Neural cell (in vitro differentiated cells): ENCODE data around the gene RYR2. TPM values are rescaled to one million over a fixed set of nuclear protein-coding genes. Genes with fewer than 3 reads are reported as not detected.

Experiments used
- H2AFZ ChIP-seq: fragments of 200-600, 300-800 bp; sonication (generic), shearing (Covaris generic); 2 replicates; pipeline ENCODE4 v1.6.0; 2014; ENCODE audit warnings: low read depth, mild to moderate bottlenecking, antibody characterized with exemption, low read length, moderate library complexity
- H3F3A ChIP-seq: fragments of 200-600 bp; shearing (Covaris generic); 2 replicates; pipeline ENCODE4 v1.6.1; 2016; ENCODE audit warnings: mild to moderate bottlenecking, moderate library complexity, mixed read lengths, antibody characterized with exemption, low read length; ENCODE audit not compliant: insufficient read depth, poor library complexity, severe bottlenecking
- H3K27ac ChIP-seq: fragments of 200-600, 300-800 bp; sonication (generic), shearing (Covaris generic); 2 replicates; pipeline ENCODE4 v1.5.1; 2014; ENCODE audit warnings: mild to moderate bottlenecking, low read length, moderate library complexity
- H3K27me3 ChIP-seq: fragments of 300-800, 200-600 bp; sonication (generic), shearing (Covaris generic); 2 replicates; pipeline ENCODE4 v1.6.0; 2014; ENCODE audit warnings: mild to moderate bottlenecking, low read depth, low read length, moderate library complexity; ENCODE audit not compliant: insufficient read depth
- H3K36me3 ChIP-seq: fragments of 300-800, 200-600 bp; sonication (generic), shearing (Covaris generic); 2 replicates; pipeline ENCODE4 v1.5.1; 2014; ENCODE audit warnings: mild to moderate bottlenecking, antibody characterized with exemption, low read length, moderate library complexity; ENCODE audit not compliant: insufficient read depth
- H3K4me2 ChIP-seq: fragments of 300-800, 200-600 bp; sonication (generic), shearing (Covaris generic); 2 replicates; pipeline ENCODE4 v1.6.0; 2014; ENCODE audit warnings: mild to moderate bottlenecking, low read length
- H3K4me3 ChIP-seq: fragments of 300-800, 200-600 bp; sonication (generic), shearing (Covaris generic); 2 replicates; pipeline ENCODE4 v1.5.1; 2014; ENCODE audit warnings: mild to moderate bottlenecking, low read length, moderate library complexity
- H3K79me2 ChIP-seq: fragments of 200-600 bp; shearing (Covaris generic); replicated peaks from 2 replicates; pipeline ENCODE4 v1.6.0; 2014; ENCODE audit warnings: mild to moderate bottlenecking, low read length, moderate library complexity; ENCODE audit not compliant: insufficient read depth
- H3K9ac ChIP-seq: fragments of 300-800, 200-600 bp; sonication (generic), shearing (Covaris generic); 2 replicates; pipeline ENCODE4 v1.6.1; 2016; ENCODE audit warnings: mild to moderate bottlenecking, low read length, mixed read lengths
- H3K9me2 ChIP-seq: fragments of 200-600 bp; shearing (Covaris generic); 2 replicates; pipeline ENCODE4 v1.6.1; 2016; ENCODE audit warnings: mild to moderate bottlenecking, low read length, mixed read lengths; ENCODE audit not compliant: insufficient read depth
- H3K9me3 ChIP-seq: fragments of 200-600, 300-800 bp; sonication (generic), shearing (Covaris generic); 2 replicates; pipeline ENCODE4 v1.6.1; 2016; ENCODE audit warnings: mild to moderate bottlenecking, mixed run types, low read length, moderate library complexity, mixed read lengths
- H4K20me1 ChIP-seq: fragments of 200-600 bp; shearing (Covaris generic); 2 replicates; pipeline ENCODE4 v1.6.1; 2016; ENCODE audit warnings: mild to moderate bottlenecking, mixed run types; ENCODE audit not compliant: insufficient read depth
- CTCF ChIP-seq: fragments of 450-650 bp; IDR thresholded peaks from 2 replicates; pipeline ENCODE4 v1.5.1; 2014; ENCODE audit warnings: antibody characterized with exemption, mild to moderate bottlenecking, moderate library complexity; ENCODE audit not compliant: poor library complexity, severe bottlenecking
- EP300 ChIP-seq: fragments of 450-650 bp; conservative IDR thresholded peaks from 2 replicates; pipeline ENCODE4 v1.6.1; 2014; ENCODE audit warnings: antibody characterized with exemption, mild to moderate bottlenecking, moderate library complexity; ENCODE audit not compliant: poor library complexity, severe bottlenecking
- MXI1 ChIP-seq: fragments of 450-650 bp; conservative IDR thresholded peaks from 2 replicates; pipeline ENCODE4 v1.6.1; 2014; ENCODE audit warnings: antibody characterized with exemption, mild to moderate bottlenecking; ENCODE audit not compliant: poor library complexity, severe bottlenecking
- POLR2AphosphoS5 ChIP-seq: IDR thresholded peaks from 2 replicates; pipeline ENCODE4 v1.6.1; 2012
- RAD21 ChIP-seq: fragments of 450-650 bp; conservative IDR thresholded peaks from 2 replicates; pipeline ENCODE4 v1.6.1; 2014; ENCODE audit warnings: antibody characterized with exemption, mild to moderate bottlenecking, moderate library complexity
- REST ChIP-seq: IDR thresholded peaks from 2 replicates; pipeline ENCODE4 v1.6.1; 2012; ENCODE audit warnings: borderline replicate concordance
- TAF1 ChIP-seq: IDR thresholded peaks from 2 replicates; pipeline ENCODE4 v1.6.1; 2012; ENCODE audit warnings: low read depth
- polyA plus RNA-seq: library from polyadenylated mRNA; depleted of rRNA; stranded (reverse); fragments of >200 nt; gene quantifications from 2 replicates; pipeline ENCODE4 v1.2.3, GENCODE V29; 2014

Gene RYR2
- polyA plus RNA-seq, 1 donor from 2014 or later, result 3.8 TPM

GRCh38 chr1:237244778-237245177, 202.8 kb downstream of the RYR2 start:
- Histone ChIP-seq H3K36me3 (no peaks in the 10 kb centered on the region), H3K79me2 (no peaks in the 10 kb centered on the region), H4K20me1 (no peaks in the 10 kb centered on the region), H2AFZ (no peak overlapping the region), H3K9me3 (no peaks in the 10 kb centered on the region), H3K27ac (no peak overlapping the region), H3K4me3 (no peak overlapping the region), H3K9me2 (no peaks in the 10 kb centered on the region), H3K9ac (no peak overlapping the region), H3K4me2 (no peak overlapping the region), H3F3A (no peaks in the 10 kb centered on the region), H3K27me3 (no peaks in the 10 kb centered on the region)
- TF ChIP-seq EP300, result no peak
- TF ChIP-seq RAD21, result no peak

GRCh38 chr1:237247442-237247841, 205.5 kb downstream of the RYR2 start:
- Histone ChIP-seq H3K9me2 (no peaks in the 10 kb centered on the region), H3K9me3 (no peaks in the 10 kb centered on the region), H3K9ac (no peak overlapping the region), H4K20me1 (no peaks in the 10 kb centered on the region), H3K36me3 (no peaks in the 10 kb centered on the region), H2AFZ (no peak overlapping the region), H3K79me2 (no peaks in the 10 kb centered on the region), H3K4me2 (no peak overlapping the region), H3K27ac (no peak overlapping the region), H3K27me3 (no peaks in the 10 kb centered on the region), H3F3A (no peaks in the 10 kb centered on the region), H3K4me3 (no peak overlapping the region)
- TF ChIP-seq REST (no peak), POLR2AphosphoS5 (peak; percentile 19)

- Histone ChIP-seq H3K79me2 (no peaks in the 10 kb centered on the region), H3F3A (no peaks in the 10 kb centered on the region), H2AFZ (no peak overlapping the region), H3K27ac (no peak overlapping the region), H3K36me3 (no peaks in the 10 kb centered on the region), H3K27me3 (no peaks in the 10 kb centered on the region), H3K9me2 (no peaks in the 10 kb centered on the region), H3K9me3 (no peaks in the 10 kb centered on the region), H3K4me3 (no peak overlapping the region), H3K9ac (no peak overlapping the region), H4K20me1 (no peaks in the 10 kb centered on the region), H3K4me2 (no peak overlapping the region)
- TF ChIP-seq MXI1, result no peak
- no peak for TF ChIP-seq CTCF
- no peak for TF ChIP-seq EP300
- no peak for TF ChIP-seq REST
- TF ChIP-seq TAF1, result no peak
Observed at GRCh38 chr1:237249120-237249519, 207.1 kb downstream of the RYR2 start.
